ENCODE data around the gene SCTR.

Gene SCTR

GRCh38 chr2:119448427-119449141 lies 75.7 kb downstream of the SCTR start:
- H3K27me3 ChIP-seq (replicated peaks; ENCODE audit: control insufficient read depth, insufficient read depth, low read length, poor library complexity, severe bottlenecking): no peaks in the 10 kb centered on the region
- no peaks in the 10 kb centered on the region for H3K4me1 ChIP-seq (ENCODE audit: control insufficient read depth, insufficient read depth, low read length, poor library complexity, severe bottlenecking)
- no peak for DNase-seq
- H3K9me3 ChIP-seq (ENCODE audit: control insufficient read depth, low read length): no peaks in the 10 kb centered on the region
- no peak overlapping the region for H3K4me3 ChIP-seq (ENCODE audit: insufficient read depth, low read depth, low read length, poor library complexity, severe bottlenecking)
- no peak overlapping the region for H3K27ac ChIP-seq (ENCODE audit: insufficient read depth, low read length, poor library complexity, severe bottlenecking)
- H3K36me3 ChIP-seq (ENCODE audit: control insufficient read depth, insufficient read depth, low read length): no peaks in the 10 kb centered on the region

GRCh38 chr2:119446037-119446436 lies 78.2 kb downstream of the SCTR start:
- H3K36me3 ChIP-seq (ENCODE audit: control insufficient read depth, insufficient read depth, low read length): no peaks in the 10 kb centered on the region
- no peaks in the 10 kb centered on the region for H3K9me3 ChIP-seq (ENCODE audit: control insufficient read depth, low read length)
- no peaks in the 10 kb centered on the region for H3K27me3 ChIP-seq (replicated peaks; ENCODE audit: control insufficient read depth, insufficient read depth, low read length, poor library complexity, severe bottlenecking)
- no peak overlapping the region for H3K27ac ChIP-seq (ENCODE audit: insufficient read depth, low read length, poor library complexity, severe bottlenecking)
- H3K4me3 ChIP-seq (ENCODE audit: insufficient read depth, low read depth, low read length, poor library complexity, severe bottlenecking): no peak overlapping the region
- no peak for DNase-seq
- H3K4me1 ChIP-seq (ENCODE audit: control insufficient read depth, insufficient read depth, low read length, poor library complexity, severe bottlenecking): no peaks in the 10 kb centered on the region

DNA sequence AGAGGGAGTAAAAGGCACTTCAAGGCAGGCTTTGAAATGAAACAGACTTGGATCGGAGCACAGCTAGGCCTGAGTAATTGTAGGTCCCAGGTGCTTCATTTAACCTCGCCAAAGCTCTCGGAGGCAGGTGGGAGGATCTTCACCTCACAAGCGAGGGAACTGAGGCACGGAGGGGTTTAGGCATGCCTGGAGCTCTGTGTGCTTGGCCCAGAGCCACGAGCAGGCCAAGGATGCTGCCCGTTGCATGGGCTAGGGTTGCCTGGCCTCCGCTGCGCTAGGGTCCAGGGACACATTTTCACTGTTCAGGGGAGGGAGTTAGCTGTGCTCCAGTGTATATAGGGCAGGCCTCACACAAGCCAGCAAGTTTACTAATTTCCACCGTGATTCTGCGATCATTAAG lies 81.4 kb downstream of the SCTR start:
- Histone ChIP-seq H3K9me3 (ENCODE audit: control insufficient read depth, low read length) (no peaks in the 10 kb centered on the region), H3K27ac (ENCODE audit: insufficient read depth, low read length, poor library complexity, severe bottlenecking) (no peak overlapping the region), H3K4me1 (ENCODE audit: control insufficient read depth, insufficient read depth, low read length, poor library complexity, severe bottlenecking) (no peaks in the 10 kb centered on the region), H3K36me3 (ENCODE audit: control insufficient read depth, insufficient read depth, low read length) (no peaks in the 10 kb centered on the region), H3K27me3 (replicated peaks; ENCODE audit: control insufficient read depth, insufficient read depth, low read length, poor library complexity, severe bottlenecking) (no peaks in the 10 kb centered on the region), H3K4me3 (ENCODE audit: insufficient read depth, low read depth, low read length, poor library complexity, severe bottlenecking) (no peak overlapping the region)
- DNase-seq: no peak

GRCh38 chr2:119442226-119442619 lies 82.1 kb downstream of the SCTR start:
- no peak for DNase-seq
- no peak overlapping the region for H3K4me3 ChIP-seq (ENCODE audit: insufficient read depth, low read depth, low read length, poor library complexity, severe bottlenecking)
- H3K9me3 ChIP-seq (ENCODE audit: control insufficient read depth, low read length): no peaks in the 10 kb centered on the region

DNA sequence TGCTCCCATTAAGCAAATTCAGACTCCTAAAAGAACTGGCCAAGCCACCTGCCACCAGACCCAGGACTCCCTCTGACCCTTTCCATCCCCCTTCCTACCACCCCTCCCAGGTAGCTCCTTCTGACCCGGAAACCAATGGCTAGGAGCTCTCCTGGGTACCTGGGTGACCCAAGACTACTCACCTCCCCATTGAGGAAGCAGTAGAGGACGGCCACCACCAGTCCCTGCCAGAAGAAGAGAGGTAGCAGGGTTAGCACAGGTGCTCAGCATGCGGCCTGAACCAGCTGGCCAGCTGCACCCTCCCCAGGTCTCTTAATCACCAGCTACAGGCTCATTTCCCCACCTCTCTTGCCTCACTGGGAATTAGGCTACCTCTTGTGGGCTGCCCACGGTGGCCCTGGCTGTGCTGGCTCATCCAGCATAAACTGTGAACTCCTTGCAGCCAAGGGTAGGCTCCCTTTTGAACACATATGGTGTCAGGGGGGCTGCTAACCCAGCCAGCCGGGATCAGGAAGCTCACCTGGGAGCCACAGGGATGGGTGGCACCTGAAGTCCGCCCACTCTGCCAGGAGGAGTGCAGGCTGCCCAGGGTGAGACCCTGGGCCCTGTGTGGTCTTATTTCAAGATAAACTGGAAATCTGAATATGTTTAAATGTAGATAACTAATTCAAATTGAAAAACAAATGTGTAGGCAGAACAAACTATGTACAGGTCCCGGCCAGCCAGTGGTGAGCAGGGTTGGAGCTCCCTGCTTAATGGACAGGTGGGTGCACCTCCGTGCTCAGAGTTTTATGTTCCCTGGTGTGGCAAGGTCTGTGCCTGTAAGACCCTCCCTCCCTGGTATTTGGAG lies 82.7 kb downstream of the SCTR start:
- Histone ChIP-seq H3K27ac (ENCODE audit: insufficient read depth, low read length, poor library complexity, severe bottlenecking) (no peak overlapping the region), H3K9me3 (ENCODE audit: control insufficient read depth, low read length) (no peaks in the 10 kb centered on the region), H3K27me3 (replicated peaks; ENCODE audit: control insufficient read depth, insufficient read depth, low read length, poor library complexity, severe bottlenecking) (no peaks in the 10 kb centered on the region), H3K36me3 (ENCODE audit: control insufficient read depth, insufficient read depth, low read length) (no peaks in the 10 kb centered on the region), H3K4me1 (ENCODE audit: control insufficient read depth, insufficient read depth, low read length, poor library complexity, severe bottlenecking) (no peaks in the 10 kb centered on the region), H3K4me3 (ENCODE audit: insufficient read depth, low read depth, low read length, poor library complexity, severe bottlenecking) (no peak overlapping the region)
- DNase-seq: no peak

More at GRCh38 chr2:119442226-119442619, 82.1 kb downstream of the SCTR start:
- no peak overlapping the region for H3K27ac ChIP-seq (ENCODE audit: insufficient read depth, low read length, poor library complexity, severe bottlenecking)
- H3K4me1 ChIP-seq (ENCODE audit: control insufficient read depth, insufficient read depth, low read length, poor library complexity, severe bottlenecking): no peaks in the 10 kb centered on the region
- no peaks in the 10 kb centered on the region for H3K27me3 ChIP-seq (replicated peaks; ENCODE audit: control insufficient read depth, insufficient read depth, low read length, poor library complexity, severe bottlenecking)
- H3K36me3 ChIP-seq (ENCODE audit: control insufficient read depth, insufficient read depth, low read length): no peaks in the 10 kb centered on the region

DNA sequence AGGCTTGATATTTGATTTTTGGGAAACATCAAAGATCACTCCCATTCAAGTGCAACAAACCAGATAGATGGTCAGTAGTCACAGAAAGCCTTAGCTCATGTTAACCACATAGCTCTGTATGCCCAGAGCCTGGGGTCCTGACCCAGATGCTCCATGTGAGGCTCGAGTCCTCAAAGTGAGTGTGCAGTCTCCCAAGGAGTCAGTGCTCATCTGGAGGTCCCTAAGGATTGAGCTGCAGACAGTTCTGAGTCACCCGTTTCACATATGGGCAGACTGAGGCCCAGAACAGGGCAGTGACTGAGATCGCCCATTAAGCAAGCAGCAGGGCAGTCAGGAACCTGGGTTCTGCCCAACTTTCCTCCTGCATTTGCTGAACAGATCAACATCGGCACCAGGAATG lies 83.4 kb downstream of the SCTR start:
- Histone ChIP-seq H3K36me3 (ENCODE audit: control insufficient read depth, insufficient read depth, low read length) (no peaks in the 10 kb centered on the region), H3K4me3 (ENCODE audit: insufficient read depth, low read depth, low read length, poor library complexity, severe bottlenecking) (no peak overlapping the region)

DNA sequence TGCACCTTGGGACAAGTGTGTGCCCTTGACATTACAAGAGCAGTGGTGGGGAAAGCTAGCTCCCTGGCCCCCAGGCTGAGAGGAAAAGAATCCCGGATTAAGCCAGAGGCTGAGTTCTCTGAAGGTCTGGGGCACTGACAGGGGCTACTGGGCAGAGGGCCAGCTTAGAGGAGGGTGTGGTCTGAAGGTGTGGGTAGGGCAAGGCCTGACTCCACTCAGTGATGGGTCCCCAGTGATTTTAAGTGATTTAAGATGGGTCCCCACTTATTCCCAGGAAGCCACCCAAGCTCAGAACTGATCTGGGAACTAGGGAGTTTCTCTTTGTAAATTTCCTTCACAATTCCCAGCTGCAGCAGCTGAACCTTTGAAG lies 83.8 kb downstream of the SCTR start:
- Histone ChIP-seq H3K27me3 (replicated peaks; ENCODE audit: control insufficient read depth, insufficient read depth, low read length, poor library complexity, severe bottlenecking) (no peaks in the 10 kb centered on the region), H3K27ac (ENCODE audit: insufficient read depth, low read length, poor library complexity, severe bottlenecking) (no peak overlapping the region)
- no peak for DNase-seq

More for the DNA sequence above, 83.4 kb downstream of the SCTR start:
- Histone ChIP-seq H3K9me3 (ENCODE audit: control insufficient read depth, low read length) (no peaks in the 10 kb centered on the region), H3K27me3 (replicated peaks; ENCODE audit: control insufficient read depth, insufficient read depth, low read length, poor library complexity, severe bottlenecking) (no peaks in the 10 kb centered on the region), H3K4me1 (ENCODE audit: control insufficient read depth, insufficient read depth, low read length, poor library complexity, severe bottlenecking) (no peaks in the 10 kb centered on the region), H3K27ac (ENCODE audit: insufficient read depth, low read length, poor library complexity, severe bottlenecking) (no peak overlapping the region)
- DNase-seq: no peak

GRCh38 chr2:119439574-119440500 lies 84.4 kb downstream of the SCTR start:
- no peaks in the 10 kb centered on the region for H3K4me1 ChIP-seq (ENCODE audit: control insufficient read depth, insufficient read depth, low read length, poor library complexity, severe bottlenecking)
- H3K27me3 ChIP-seq (replicated peaks; ENCODE audit: control insufficient read depth, insufficient read depth, low read length, poor library complexity, severe bottlenecking): peaks cover 2% of the 10 kb centered on the region
- no peak overlapping the region for H3K4me3 ChIP-seq (ENCODE audit: insufficient read depth, low read depth, low read length, poor library complexity, severe bottlenecking)
- H3K36me3 ChIP-seq (ENCODE audit: control insufficient read depth, insufficient read depth, low read length): no peaks in the 10 kb centered on the region
- H3K27ac ChIP-seq (ENCODE audit: insufficient read depth, low read length, poor library complexity, severe bottlenecking): no peak overlapping the region
- H3K9me3 ChIP-seq (ENCODE audit: control insufficient read depth, low read length): no peaks in the 10 kb centered on the region
- no peak for DNase-seq

More for the DNA sequence above, 83.8 kb downstream of the SCTR start:
- no peak overlapping the region for H3K4me3 ChIP-seq (ENCODE audit: insufficient read depth, low read depth, low read length, poor library complexity, severe bottlenecking)
- no peaks in the 10 kb centered on the region for H3K4me1 ChIP-seq (ENCODE audit: control insufficient read depth, insufficient read depth, low read length, poor library complexity, severe bottlenecking)
- no peaks in the 10 kb centered on the region for H3K36me3 ChIP-seq (ENCODE audit: control insufficient read depth, insufficient read depth, low read length)
- H3K9me3 ChIP-seq (ENCODE audit: control insufficient read depth, low read length): no peaks in the 10 kb centered on the region

DNA sequence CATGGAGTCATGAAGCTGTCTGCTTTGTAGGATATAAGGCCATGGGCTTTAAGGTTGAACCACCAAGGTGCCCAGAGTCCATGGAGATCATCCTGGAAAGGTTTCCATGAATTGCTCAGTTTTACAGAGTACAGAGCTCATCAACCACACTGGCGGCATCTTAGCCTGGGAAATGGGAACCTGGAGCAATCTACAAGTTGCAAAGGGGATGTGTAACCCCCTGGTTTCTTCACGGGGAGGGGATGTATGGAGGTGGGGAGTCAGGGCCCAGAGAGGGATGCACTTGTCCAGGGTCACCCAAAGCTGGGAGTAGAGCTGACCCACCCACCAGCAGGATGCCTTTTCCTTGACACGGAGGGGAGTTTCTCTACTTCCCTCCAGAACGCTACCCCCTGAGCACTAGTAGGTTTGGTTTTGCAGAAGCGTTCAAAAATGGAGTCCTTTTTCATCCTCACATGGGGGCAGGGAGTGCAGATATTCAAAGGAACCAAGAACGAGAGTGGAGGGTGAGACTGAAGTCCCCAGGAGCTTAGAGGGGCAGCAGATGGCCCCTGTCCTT lies 85.5 kb downstream of the SCTR start:
- no peaks in the 10 kb centered on the region for H3K36me3 ChIP-seq (ENCODE audit: control insufficient read depth, insufficient read depth, low read length)
- no peak overlapping the region for H3K27ac ChIP-seq (ENCODE audit: insufficient read depth, low read length, poor library complexity, severe bottlenecking)
- H3K4me3 ChIP-seq (ENCODE audit: insufficient read depth, low read depth, low read length, poor library complexity, severe bottlenecking): no peak overlapping the region
- no peaks in the 10 kb centered on the region for H3K4me1 ChIP-seq (ENCODE audit: control insufficient read depth, insufficient read depth, low read length, poor library complexity, severe bottlenecking)
- no peaks in the 10 kb centered on the region for H3K9me3 ChIP-seq (ENCODE audit: control insufficient read depth, low read length)
- no peak for DNase-seq
- H3K27me3 ChIP-seq (replicated peaks; ENCODE audit: control insufficient read depth, insufficient read depth, low read length, poor library complexity, severe bottlenecking): peaks cover 3% of the 10 kb centered on the region

Data from effector memory CD4-positive, alpha-beta T cell (primary cell).